Fibroblast of lung (primary cell): ENCODE data around the gene CASKIN2. TPM values are rescaled to one million over a fixed set of nuclear protein-coding genes. Genes with fewer than 3 reads are reported as not detected.

Experiments
- DNase-seq, 2 donors: peaks; one replicate each; pipeline versions ENCODE4 v3.0.0 to v3.0.0-alpha.2; 2010; ENCODE audit warnings: low read depth in 2 of 2
- H2AFZ ChIP-seq: 2 replicates; pipeline ENCODE4 v1.5.1; 2012; ENCODE audit warnings: low read length, control low read depth, inconsistent platforms
- H3K27ac ChIP-seq: 2 replicates; pipeline ENCODE4 v1.5.1; 2011; ENCODE audit warnings: low read length, control low read depth; ENCODE audit not compliant: insufficient read depth
- H3K27me3 ChIP-seq: 2 replicates; pipeline ENCODE4 v1.5.1; 2011; ENCODE audit warnings: mild to moderate bottlenecking, low read length; ENCODE audit not compliant: control insufficient read depth, insufficient read depth
- H3K36me3 ChIP-seq: 2 replicates; pipeline ENCODE4 v1.5.1; 2011; ENCODE audit warnings: low read length; ENCODE audit not compliant: control insufficient read depth, insufficient read depth
- H3K4me1 ChIP-seq: 2 replicates; pipeline ENCODE4 v1.5.1; 2011; ENCODE audit warnings: low read length; ENCODE audit not compliant: control insufficient read depth, insufficient read depth; ENCODE audit errors: extremely low read depth
- H3K4me2 ChIP-seq: 2 replicates; pipeline ENCODE4 v1.5.1; 2011; ENCODE audit warnings: low read length, control low read depth; ENCODE audit not compliant: insufficient read depth; ENCODE audit errors: extremely low read depth
- H3K4me3 ChIP-seq, 4 experiments: fragments of 200-600 bp in 1 of 4; sonication (generic) in 1 of 4; replicated peaks in 1 of 4; 2 replicates each; pipeline ENCODE4 v1.5.1; 2011 to 2016; ENCODE audit warnings: low read length in 4 of 4, low read depth in 3 of 4, mild to moderate bottlenecking in 3 of 4, control low read depth in 2 of 4, inconsistent platforms in 1 of 4, mixed read lengths in 1 of 4; ENCODE audit not compliant: insufficient read depth in 1 of 4; ENCODE audit errors: control extremely low read depth in 1 of 4
- H3K79me2 ChIP-seq: 2 replicates; pipeline ENCODE4 v1.5.1; 2012; ENCODE audit warnings: mild to moderate bottlenecking, low read length, inconsistent platforms; ENCODE audit not compliant: control insufficient read depth, insufficient read depth
- H3K9ac ChIP-seq: 2 replicates; pipeline ENCODE4 v1.5.1; 2011; ENCODE audit warnings: mild to moderate bottlenecking, low read length, control low read depth; ENCODE audit not compliant: insufficient read depth
- H3K9me3 ChIP-seq: 2 replicates; pipeline ENCODE4 v1.5.1; 2012; ENCODE audit warnings: low read depth, low read length; ENCODE audit not compliant: control insufficient read depth, insufficient read depth
- H4K20me1 ChIP-seq: 2 replicates; pipeline ENCODE4 v1.5.1; 2011; ENCODE audit warnings: low read length; ENCODE audit not compliant: control insufficient read depth, insufficient read depth; ENCODE audit errors: extremely low read depth
- EZH2 ChIP-seq: IDR thresholded peaks from 2 replicates; pipeline ENCODE4 v1.5.1; 2012; ENCODE audit warnings: low read length, control low read depth, mild to moderate bottlenecking; ENCODE audit errors: missing control alignments
- polyA plus RNA-seq, 2 donors: library from polyadenylated mRNA; depleted of rRNA in 1 of 2; stranded (reverse) in 1 of 2; unstranded in 1 of 2; fragments of >200 nt; gene quantifications; 2 replicates each; pipeline ENCODE4 v1.2.1, GENCODE V29; 2011 to 2012; ENCODE audit warnings: missing spikeins in 1 of 2
- total RNA-seq: library from RNA; depleted of rRNA; stranded (reverse); fragments of >200 nt; gene quantifications from 2 replicates; pipeline ENCODE4 v1.2.1, GENCODE V29; 2014
- TF ChIP-seq, protein P1 (sequence below), 2 donors: IDR thresholded peaks in 1 of 2; conservative IDR thresholded peaks in 1 of 2; 1 replicate in 1 of 2; 2 replicates in 1 of 2; pipeline ENCODE4 v1.5.1; 2011 to 2012; ENCODE audit warnings: low read length in 2 of 2, control low read depth in 1 of 2, inconsistent platforms in 1 of 2, low read depth in 1 of 2, mild to moderate bottlenecking in 1 of 2

The CASKIN2 gene
- total and polyA plus RNA-seq, 2 donors (not counting 1 experiment from before 2014, with no cell fraction given): 3.4 to 8.3 TPM

DNA sequence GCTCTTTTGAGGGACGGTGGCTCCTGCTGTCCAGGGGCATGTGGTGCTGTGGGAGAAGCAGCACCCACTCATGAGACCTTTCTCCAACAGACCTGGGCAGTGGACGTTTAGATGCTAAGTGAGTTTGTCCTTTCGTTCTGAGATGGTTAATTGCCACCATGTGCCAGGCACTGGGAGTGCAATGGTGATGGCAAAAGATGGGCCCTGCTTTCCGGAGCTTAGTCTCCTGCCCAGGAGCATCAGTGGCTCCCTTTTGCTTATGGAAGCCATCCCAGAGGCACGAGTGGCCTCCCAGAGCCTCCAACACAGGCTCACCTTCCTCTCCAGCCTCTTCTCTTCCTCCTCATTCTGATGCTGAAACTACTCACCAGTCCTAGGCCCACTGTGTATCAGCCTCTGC, 28.4 kb downstream of the CASKIN2 start:
- Histone ChIP-seq H2AFZ (no peak overlapping the region), H4K20me1 (no peaks in the 10 kb centered on the region), H3K79me2 (no peaks in the 10 kb centered on the region), H3K4me1 (no peaks in the 10 kb centered on the region), H3K36me3 (peaks cover 5% of the 10 kb centered on the region), H3K9me3 (no peaks in the 10 kb centered on the region), H3K27me3 (no peaks in the 10 kb centered on the region), H3K27ac (no peak overlapping the region), H3K9ac (no peak overlapping the region), H3K4me2 (no peak overlapping the region), H3K4me3 (no peak overlapping the region)
- no peak for DNase-seq
- TF ChIP-seq, protein P1, sequence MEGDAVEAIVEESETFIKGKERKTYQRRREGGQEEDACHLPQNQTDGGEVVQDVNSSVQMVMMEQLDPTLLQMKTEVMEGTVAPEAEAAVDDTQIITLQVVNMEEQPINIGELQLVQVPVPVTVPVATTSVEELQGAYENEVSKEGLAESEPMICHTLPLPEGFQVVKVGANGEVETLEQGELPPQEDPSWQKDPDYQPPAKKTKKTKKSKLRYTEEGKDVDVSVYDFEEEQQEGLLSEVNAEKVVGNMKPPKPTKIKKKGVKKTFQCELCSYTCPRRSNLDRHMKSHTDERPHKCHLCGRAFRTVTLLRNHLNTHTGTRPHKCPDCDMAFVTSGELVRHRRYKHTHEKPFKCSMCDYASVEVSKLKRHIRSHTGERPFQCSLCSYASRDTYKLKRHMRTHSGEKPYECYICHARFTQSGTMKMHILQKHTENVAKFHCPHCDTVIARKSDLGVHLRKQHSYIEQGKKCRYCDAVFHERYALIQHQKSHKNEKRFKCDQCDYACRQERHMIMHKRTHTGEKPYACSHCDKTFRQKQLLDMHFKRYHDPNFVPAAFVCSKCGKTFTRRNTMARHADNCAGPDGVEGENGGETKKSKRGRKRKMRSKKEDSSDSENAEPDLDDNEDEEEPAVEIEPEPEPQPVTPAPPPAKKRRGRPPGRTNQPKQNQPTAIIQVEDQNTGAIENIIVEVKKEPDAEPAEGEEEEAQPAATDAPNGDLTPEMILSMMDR (conservative IDR thresholded peaks at IDR 0.05 in 1 of 2, IDR thresholded peaks at IDR 0.05 in 1 of 2; ENCODE audit: low read depth in 1 of 2, low read length in 2 of 2): peak in 1 of 2 donors; percentile 6
- TF ChIP-seq EZH2: no peak

DNA sequence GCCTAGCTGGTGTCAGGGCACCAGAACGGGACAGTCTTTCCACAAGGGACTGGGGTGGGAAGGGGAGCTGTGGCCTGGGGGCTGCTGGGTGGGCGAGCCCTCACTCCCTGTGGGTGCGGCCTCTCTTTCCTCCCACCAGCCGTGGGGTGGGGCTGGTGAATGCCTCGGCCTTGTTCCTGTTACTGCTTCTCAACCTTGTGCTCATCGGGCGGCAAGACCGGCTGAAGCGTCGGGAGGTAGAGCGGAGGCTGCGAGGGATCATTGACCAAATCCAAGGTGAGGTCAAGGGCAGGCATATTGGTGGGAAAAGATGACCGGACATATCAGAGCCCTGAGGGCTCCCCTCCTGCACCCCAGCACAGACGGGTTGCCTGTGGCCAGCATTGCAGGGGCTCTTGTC, 29.2 kb downstream of the CASKIN2 start:
- Histone ChIP-seq H3K36me3 (no peaks in the 10 kb centered on the region), H3K4me2 (no peak overlapping the region), H3K9ac (no peak overlapping the region), H3K4me3 (no peak overlapping the region), H4K20me1 (no peaks in the 10 kb centered on the region), H3K27me3 (no peaks in the 10 kb centered on the region), H3K79me2 (no peaks in the 10 kb centered on the region), H3K9me3 (no peaks in the 10 kb centered on the region), H3K4me1 (no peaks in the 10 kb centered on the region), H2AFZ (no peak overlapping the region), H3K27ac (no peak overlapping the region)
- DNase-seq: no peak
- TF ChIP-seq, protein P1 (conservative IDR thresholded peaks at IDR 0.05 in 1 of 2, IDR thresholded peaks at IDR 0.05 in 1 of 2; ENCODE audit: low read depth in 1 of 2, low read length in 2 of 2): no peak
- no peak for TF ChIP-seq EZH2

DNA sequence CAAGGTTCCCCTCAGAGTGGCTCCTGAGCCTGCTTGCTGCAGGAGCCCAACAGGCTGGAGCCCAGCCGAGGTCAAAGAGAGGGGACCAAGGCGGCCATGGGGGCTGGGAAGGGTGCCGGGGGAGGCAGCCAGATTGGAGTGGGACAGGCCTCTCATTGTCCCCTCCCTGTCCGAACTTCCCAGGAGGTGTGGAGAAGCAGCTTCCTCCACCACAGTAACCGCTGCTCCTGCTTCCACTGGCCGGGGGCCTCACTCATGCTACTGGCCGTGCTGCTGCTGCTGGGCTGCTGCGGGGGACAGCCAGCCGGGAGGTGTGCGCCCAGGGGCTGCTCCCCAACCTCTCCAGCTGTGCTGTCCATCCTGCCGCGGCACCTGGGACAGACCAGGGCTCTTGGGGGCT, 29.6 kb downstream of the CASKIN2 start:
- Histone ChIP-seq H3K27ac (no peak overlapping the region), H3K79me2 (no peaks in the 10 kb centered on the region), H3K36me3 (no peaks in the 10 kb centered on the region), H2AFZ (no peak overlapping the region), H3K4me1 (no peaks in the 10 kb centered on the region), H3K27me3 (no peaks in the 10 kb centered on the region), H4K20me1 (no peaks in the 10 kb centered on the region), H3K9ac (no peak overlapping the region), H3K4me2 (no peak overlapping the region), H3K9me3 (no peaks in the 10 kb centered on the region), H3K4me3 (no peak overlapping the region)
- DNase-seq: no peak
- TF ChIP-seq EZH2: no peak
- TF ChIP-seq, protein P1 (conservative IDR thresholded peaks at IDR 0.05 in 1 of 2, IDR thresholded peaks at IDR 0.05 in 1 of 2; ENCODE audit: low read depth in 1 of 2, low read length in 2 of 2): no peak
